ENCODE data around the gene TUBB8.

DNA sequence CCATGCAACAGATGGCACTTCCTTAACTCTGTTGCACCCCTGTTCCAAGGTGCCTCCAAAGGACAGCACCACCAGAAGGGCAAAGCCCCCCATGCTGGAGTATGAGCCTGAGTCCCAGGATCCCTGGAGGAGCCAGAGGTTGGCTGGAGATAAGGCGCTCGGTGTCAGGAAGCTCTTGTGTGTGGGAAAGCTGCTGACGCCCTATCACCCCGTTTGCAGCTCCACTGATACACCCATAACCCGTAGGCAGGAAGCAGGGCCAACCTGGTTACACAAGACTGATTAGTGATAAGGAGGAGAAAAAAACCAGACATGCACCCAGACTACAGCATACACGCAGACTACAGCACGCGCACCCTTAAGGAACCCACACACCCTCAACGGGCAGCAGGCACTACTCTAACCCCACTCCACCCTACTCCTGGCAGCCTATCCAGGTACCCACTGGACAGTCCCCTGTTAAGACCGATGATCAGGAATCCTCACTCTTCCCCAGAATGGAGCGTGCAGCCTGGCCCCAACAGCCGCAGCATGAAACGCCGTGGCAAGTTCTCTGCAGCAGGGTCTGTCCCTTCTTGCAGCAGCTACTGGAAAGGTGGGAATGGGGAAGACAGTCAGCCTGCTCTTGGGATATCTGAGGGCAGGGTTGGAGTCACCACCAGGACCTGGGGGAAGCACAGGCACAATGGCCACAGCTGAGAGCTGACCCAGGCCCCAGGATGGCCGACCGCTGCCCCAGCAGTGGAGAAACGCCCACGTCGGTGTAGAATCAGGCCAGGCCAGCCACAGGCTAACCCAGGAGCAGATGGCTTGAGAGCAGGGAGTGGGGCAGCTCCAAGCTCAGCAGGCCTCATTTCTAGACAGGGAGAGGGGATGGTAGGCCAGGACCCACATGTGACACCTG, 38.3 kb upstream of the TUBB8 start:
- TF ChIP-seq POLR2A (IDR thresholded peaks at IDR 0.05; ENCODE audit: low read depth, low read length): no peak
- TF ChIP-seq, protein P1, sequence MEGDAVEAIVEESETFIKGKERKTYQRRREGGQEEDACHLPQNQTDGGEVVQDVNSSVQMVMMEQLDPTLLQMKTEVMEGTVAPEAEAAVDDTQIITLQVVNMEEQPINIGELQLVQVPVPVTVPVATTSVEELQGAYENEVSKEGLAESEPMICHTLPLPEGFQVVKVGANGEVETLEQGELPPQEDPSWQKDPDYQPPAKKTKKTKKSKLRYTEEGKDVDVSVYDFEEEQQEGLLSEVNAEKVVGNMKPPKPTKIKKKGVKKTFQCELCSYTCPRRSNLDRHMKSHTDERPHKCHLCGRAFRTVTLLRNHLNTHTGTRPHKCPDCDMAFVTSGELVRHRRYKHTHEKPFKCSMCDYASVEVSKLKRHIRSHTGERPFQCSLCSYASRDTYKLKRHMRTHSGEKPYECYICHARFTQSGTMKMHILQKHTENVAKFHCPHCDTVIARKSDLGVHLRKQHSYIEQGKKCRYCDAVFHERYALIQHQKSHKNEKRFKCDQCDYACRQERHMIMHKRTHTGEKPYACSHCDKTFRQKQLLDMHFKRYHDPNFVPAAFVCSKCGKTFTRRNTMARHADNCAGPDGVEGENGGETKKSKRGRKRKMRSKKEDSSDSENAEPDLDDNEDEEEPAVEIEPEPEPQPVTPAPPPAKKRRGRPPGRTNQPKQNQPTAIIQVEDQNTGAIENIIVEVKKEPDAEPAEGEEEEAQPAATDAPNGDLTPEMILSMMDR (conservative IDR thresholded peaks at IDR 0.05; ENCODE audit: low read depth, low read length): no peak
- TF ChIP-seq, protein P2, sequence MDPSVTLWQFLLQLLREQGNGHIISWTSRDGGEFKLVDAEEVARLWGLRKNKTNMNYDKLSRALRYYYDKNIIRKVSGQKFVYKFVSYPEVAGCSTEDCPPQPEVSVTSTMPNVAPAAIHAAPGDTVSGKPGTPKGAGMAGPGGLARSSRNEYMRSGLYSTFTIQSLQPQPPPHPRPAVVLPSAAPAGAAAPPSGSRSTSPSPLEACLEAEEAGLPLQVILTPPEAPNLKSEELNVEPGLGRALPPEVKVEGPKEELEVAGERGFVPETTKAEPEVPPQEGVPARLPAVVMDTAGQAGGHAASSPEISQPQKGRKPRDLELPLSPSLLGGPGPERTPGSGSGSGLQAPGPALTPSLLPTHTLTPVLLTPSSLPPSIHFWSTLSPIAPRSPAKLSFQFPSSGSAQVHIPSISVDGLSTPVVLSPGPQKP (IDR thresholded peaks at IDR 0.05; ENCODE audit: borderline replicate concordance, low read depth, low read length): no peak
- no peak for TF ChIP-seq SMC3 (IDR thresholded peaks at IDR 0.05; ENCODE audit: low read depth, low read length)
- TF ChIP-seq MAFK (IDR thresholded peaks at IDR 0.05; ENCODE audit: low read depth, low read length): no peak
- no peak for TF ChIP-seq RFX5 (IDR thresholded peaks at IDR 0.05; ENCODE audit: low read depth, low read length)
- no peak for TF ChIP-seq MXI1 (IDR thresholded peaks at IDR 0.05; ENCODE audit: borderline replicate concordance, low read depth, low read length)
- no peak for TF ChIP-seq RAD21 (IDR thresholded peaks at IDR 0.05; ENCODE audit: low read length)
- no peak for TF ChIP-seq RCOR1 (IDR thresholded peaks at IDR 0.05; ENCODE audit: insufficient replicate concordance, low read length)
- TF ChIP-seq CEBPB (IDR thresholded peaks at IDR 0.05; ENCODE audit: low read depth, low read length): no peak
- TF ChIP-seq NFE2L2 (IDR thresholded peaks at IDR 0.05; ENCODE audit: low read depth, low read length): no peak
- TF ChIP-seq MAZ (IDR thresholded peaks at IDR 0.05; ENCODE audit: borderline replicate concordance, low read depth, low read length): no peak
